MCF 10A (cell line): ENCODE data around the gene SIGLEC8. TPM values are rescaled to one million over a fixed set of nuclear protein-coding genes. Genes with fewer than 3 reads are reported as not detected.
"Not testable (repeated sequence)": the region's sequence is repeated elsewhere in the genome, so short reads cannot be mapped to it uniquely, and the experiment has no call there.

ENCODE experiments used
- BruUV-seq: library from RNA; stranded (reverse); fragments of 400-500 nt; replicated peaks from 2 replicates; lab custom pipeline; 2021; lab: Mats Ljungman, UMichigan
- CTCF ChIA-PET: fragments of 300-600 bp; sonication (Branson Sonifier 250); formaldehyde crosslinking; extraction: SDS; loops from one replicate; lab custom pipeline; 2021; ENCODE audit warnings: antibody characterized with exemption, inconsistent platforms; lab: Yijun Ruan, JAX
- POLR2A ChIA-PET: fragments of 300-600, 350-650 bp; sonication (Branson Sonifier 250); formaldehyde crosslinking; extraction: SDS; loops from one replicate; lab custom pipeline; 2020; ENCODE audit warnings: antibody characterized with exemption, inconsistent platforms; lab: Yijun Ruan, JAX
- DNase-seq: peaks from one replicate; pipeline ENCODE4 v3.0.0-alpha.2; 2018; ENCODE audit not compliant: unreplicated experiment
- H3K27ac Mint-ChIP-seq: one replicate; pipeline ENCODE4 v1.8.0; 2022; ENCODE audit warnings: mild to moderate bottlenecking, low read depth, mixed read lengths; ENCODE audit not compliant: unreplicated experiment
- H3K27me3 Mint-ChIP-seq: one replicate; pipeline ENCODE4 v1.8.0; 2022; ENCODE audit warnings: mixed read lengths; ENCODE audit not compliant: insufficient read depth, unreplicated experiment
- H3K36me3 Mint-ChIP-seq: one replicate; pipeline ENCODE4 v1.8.0; 2022; ENCODE audit warnings: mild to moderate bottlenecking, moderate library complexity, mixed read lengths; ENCODE audit not compliant: insufficient read depth, unreplicated experiment
- H3K4me1 Mint-ChIP-seq: one replicate; pipeline ENCODE4 v1.8.0; 2022; ENCODE audit warnings: mixed read lengths; ENCODE audit not compliant: insufficient read depth, unreplicated experiment
- H3K4me3 Mint-ChIP-seq: one replicate; pipeline ENCODE4 v1.8.0; 2022; ENCODE audit warnings: mild to moderate bottlenecking, moderate library complexity, mixed read lengths; ENCODE audit not compliant: unreplicated experiment
- H3K9me3 Mint-ChIP-seq: one replicate; pipeline ENCODE4 v1.8.0; 2022; ENCODE audit warnings: mixed read lengths; ENCODE audit not compliant: unreplicated experiment
- CTCF ChIP-seq: fragments of 200-600 bp; IDR thresholded peaks from one replicate; pipeline ENCODE4 v1.8.0; 2022; ENCODE audit warnings: antibody characterized with exemption, mild to moderate bottlenecking; ENCODE audit not compliant: unreplicated experiment
- intact Hi-C: fragments of 100-400 bp; cut with micrococcal nuclease; formaldehyde crosslinking; loops from 2 replicates; pipeline ENCODE4 v1.14.1; 2022
- total RNA-seq: library from RNA; stranded (reverse); gene quantifications from 2 replicates; pipeline ENCODE4 v1.2.3, GENCODE V29; 2022

The SIGLEC8 gene
- total RNA-seq, 1 experiment from 2014 or later = not detected

GRCh38 chr19:51503896-51504295, 45.6 kb upstream of the SIGLEC8 start:
- no peaks in the 10 kb centered on the region for H3K9me3 Mint-ChIP-seq
- no peak overlapping the region for H3K4me3 Mint-ChIP-seq
- H3K4me1 Mint-ChIP-seq = no peaks in the 10 kb centered on the region
- TF ChIP-seq CTCF = no peak
- POLR2A ChIA-PET = no interaction called here
- no peaks in the 10 kb centered on the region for H3K27me3 Mint-ChIP-seq
- H3K36me3 Mint-ChIP-seq = no peaks in the 10 kb centered on the region
- intact Hi-C loops = no loop called here
- H3K27ac Mint-ChIP-seq = no peak overlapping the region
- no peak for DNase-seq
- BruUV-seq = no TSS peak
- CTCF ChIA-PET = interaction anchor here (1.3 to 2.2 kb wide), 3 partner anchors 11 to 153 kb away, joined by 3 to 9 read pairs (median 8); no protein-coding TSS in a partner anchor

- no peak overlapping the region for H3K4me3 Mint-ChIP-seq
- no peak for TF ChIP-seq CTCF
- ChIA-PET POLR2A (no interaction called here), CTCF (interaction anchor here (1.3 to 1.6 kb wide), 2 partner anchors 11 to 154 kb away, joined by 3 to 9 read pairs; no protein-coding TSS in a partner anchor)
- intact Hi-C loops = no loop called here
- no peaks in the 10 kb centered on the region for H3K4me1 Mint-ChIP-seq
- no peaks in the 10 kb centered on the region for H3K9me3 Mint-ChIP-seq
- BruUV-seq = no TSS peak
- no peak overlapping the region for H3K27ac Mint-ChIP-seq
- H3K36me3 Mint-ChIP-seq = no peaks in the 10 kb centered on the region
- no peaks in the 10 kb centered on the region for H3K27me3 Mint-ChIP-seq
- DNase-seq = no peak
Observed at GRCh38 chr19:51503286-51503817, 45.1 kb upstream of the SIGLEC8 start.

GRCh38 chr19:51501594-51502263, 43.5 kb upstream of the SIGLEC8 start, which contains the start of gene SIGLEC12:
SIGLEC12 (minus strand) TSS chr19:51501800; CDS start chr19:51501733, 67 bp downstream.
- TF ChIP-seq CTCF = no peak
- Mint-ChIP-seq H3K4me1 (no peaks in the 10 kb centered on the region), H3K27ac (no peak within 1 kb of the TSS), H3K36me3 (no peaks in the 10 kb centered on the region), H3K9me3 (no peaks in the 10 kb centered on the region), H3K27me3 (no peaks in the 10 kb centered on the region), H3K4me3 (no peak within 1 kb of the TSS)
- intact Hi-C loops = no loop called here
- BruUV-seq = no TSS peak
- ChIA-PET POLR2A (no interaction called here), CTCF (no interaction called here)
- no peak for DNase-seq

GRCh38 chr19:51500931-51501330, 42.7 kb upstream of the SIGLEC8 start:
- POLR2A ChIA-PET, H3K27me3 Mint-ChIP-seq, H3K4me3 Mint-ChIP-seq, H3K9me3 Mint-ChIP-seq, BruUV-seq, DNase-seq, intact Hi-C loops, H3K27ac Mint-ChIP-seq, H3K4me1 Mint-ChIP-seq, H3K36me3 Mint-ChIP-seq, CTCF ChIA-PET: not testable (repeated sequence)
